Measurements from ENCODE around the gene MYO5A.

GRCh38 chr15:52369030-52369429 lies 159.7 kb downstream of the MYO5A start:
- TF ChIP-seq ZNF830 (CRISPR knock-in tag; IDR thresholded peaks at IDR 0.05) (no peak), FOXA1 (IDR thresholded peaks at IDR 0.05; ENCODE audit: borderline replicate concordance) (no peak), CTCF (IDR thresholded peaks at IDR 0.05 in 2 of 3, conservative IDR thresholded peaks at IDR 0.05 in 1 of 3; ENCODE audit: insufficient read depth in 2 of 3, low read depth in 1 of 3, low read length in 3 of 3) (no peak), GATA2 (CRISPR knock-in tag; IDR thresholded peaks at IDR 0.05) (no peak), ZBTB33 (CRISPR knock-in tag; IDR thresholded peaks at IDR 0.05) (no peak), ZNF561 (CRISPR knock-in tag; conservative IDR thresholded peaks at IDR 0.05) (no peak), ZNF24 (IDR thresholded peaks at IDR 0.05) (no peak), POLR2A (conservative IDR thresholded peaks at IDR 0.05) (no peak)

All from K562 (cell line).